Heart left ventricle (tissue), 13 donors: ENCODE data around the gene SAMD4B.

Source experiments
- POLR2A ChIP-seq, 2 donors: fragments of 450-650 bp; IDR thresholded peaks; one replicate each; pipeline ENCODE4 v1.6.1; 2017; ENCODE audit warnings: antibody characterized with exemption in 2 of 2, mild to moderate bottlenecking in 2 of 2, moderate library complexity in 2 of 2
- TF ChIP-seq, protein P1 (sequence below), 12 donors: fragments of 200-600 bp; sonication (generic) in 4 of 12; IDR thresholded peaks; one replicate each; pipeline versions ENCODE4 v1.5.0 to v1.8.0; 2018 to 2022; ENCODE audit warnings: antibody characterized with exemption in 12 of 12, mild to moderate bottlenecking in 5 of 12
- donor health status: ischemic (EF 13 %, LVEDD 7.1; RV severe dilation, severe dysfunction).
- donor health status: DM: no; HTN: yes; CAD: no.
- donor health status: DM: no; HTN: no; CAD: no.
- donor health status: ischemic (EF 25% LVEDD 6.9; RV normal size, moderate dysfunction).
- donor health status: ischemic (EF 25% LVEDD 5.7; RV mildly dilated, moderate dysfunction).
- donor health status: ischemic (EF 35%, LVEDD 5.7; RV mildly dilated, moderate dysfunction).
- donor health status: nonischemic (EF 11% LVEDD 7.7; RV severe dilation, severe dysfunction).
- donor health status: DM: yes; HTN: yes; CAD: no.
- donor health status: PGD.
- donor health status: ischemic (EF 29% LVEDD 5.4; RV normal size, mild dysfunction).
- donor health status: nonischemic (EF 23%, LVEDD 6.1; RV moderate dilation, normal function).

GRCh38 chr19:39356073-39356472, 13.9 kb downstream of the SAMD4B start:
- TF ChIP-seq, protein P1, sequence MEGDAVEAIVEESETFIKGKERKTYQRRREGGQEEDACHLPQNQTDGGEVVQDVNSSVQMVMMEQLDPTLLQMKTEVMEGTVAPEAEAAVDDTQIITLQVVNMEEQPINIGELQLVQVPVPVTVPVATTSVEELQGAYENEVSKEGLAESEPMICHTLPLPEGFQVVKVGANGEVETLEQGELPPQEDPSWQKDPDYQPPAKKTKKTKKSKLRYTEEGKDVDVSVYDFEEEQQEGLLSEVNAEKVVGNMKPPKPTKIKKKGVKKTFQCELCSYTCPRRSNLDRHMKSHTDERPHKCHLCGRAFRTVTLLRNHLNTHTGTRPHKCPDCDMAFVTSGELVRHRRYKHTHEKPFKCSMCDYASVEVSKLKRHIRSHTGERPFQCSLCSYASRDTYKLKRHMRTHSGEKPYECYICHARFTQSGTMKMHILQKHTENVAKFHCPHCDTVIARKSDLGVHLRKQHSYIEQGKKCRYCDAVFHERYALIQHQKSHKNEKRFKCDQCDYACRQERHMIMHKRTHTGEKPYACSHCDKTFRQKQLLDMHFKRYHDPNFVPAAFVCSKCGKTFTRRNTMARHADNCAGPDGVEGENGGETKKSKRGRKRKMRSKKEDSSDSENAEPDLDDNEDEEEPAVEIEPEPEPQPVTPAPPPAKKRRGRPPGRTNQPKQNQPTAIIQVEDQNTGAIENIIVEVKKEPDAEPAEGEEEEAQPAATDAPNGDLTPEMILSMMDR (IDR thresholded peaks at IDR 0.05), result no peak
- TF ChIP-seq POLR2A (IDR thresholded peaks at IDR 0.05), result no peak
